H1 (cell line): ENCODE data around the gene TCP11. TPM values are rescaled to one million over a fixed set of nuclear protein-coding genes. Genes with fewer than 3 reads are reported as not detected.

ENCODE experiments used
- CTCF ChIA-PET: fragments of 300-600 bp; sonication (Branson Sonifier 250); formaldehyde crosslinking; loops from one replicate; lab custom pipeline; 2021; ENCODE audit not compliant: partially characterized antibody; lab: Charles Lee
- POLR2A ChIA-PET: fragments of 300-600 bp; sonication (Branson Sonifier 250); formaldehyde crosslinking; loops from one replicate; lab custom pipeline; 2021; ENCODE audit warnings: inconsistent platforms; ENCODE audit not compliant: partially characterized antibody; lab: Charles Lee
- DNase-seq, 2 experiments: peaks; one replicate each; pipeline versions ENCODE4 v3.0.0 to v3.0.0-alpha.2; 2010 to 2022; ENCODE audit warnings: low spot score in 2 of 2, low read depth in 1 of 2, mixed read lengths in 1 of 2
- FAIRE-seq: peaks from 2 replicates; lab custom pipeline; 2011; peaks lifted over from hg19 to GRCh38; lab: Jason Lieb, UNC
- H2AFZ ChIP-seq: 2 replicates; pipeline ENCODE4 v1.8.1; 2012; ENCODE audit warnings: low read length, inconsistent platforms
- H2AK5ac ChIP-seq: 2 replicates; pipeline ENCODE4 v1.6.1; 2013; ENCODE audit warnings: low read depth, low read length
- H2BK120ac ChIP-seq: replicated peaks from 2 replicates; pipeline ENCODE3; 2013; ENCODE audit warnings: low read depth, low read length, inconsistent platforms
- H2BK12ac ChIP-seq: 2 replicates; pipeline ENCODE4 v1.6.1; 2013; ENCODE audit warnings: low read depth, low read length
- H2BK15ac ChIP-seq: 2 replicates; pipeline ENCODE4 v1.6.1; 2013; ENCODE audit warnings: low read length
- H2BK20ac ChIP-seq: 2 replicates; pipeline ENCODE4 v1.6.1; 2013; ENCODE audit warnings: low read length
- H2BK5ac ChIP-seq: 2 replicates; pipeline ENCODE4 v1.6.1; 2013; ENCODE audit warnings: low read depth, low read length
- H3K14ac ChIP-seq: 2 replicates; pipeline ENCODE4 v1.6.1; 2013; ENCODE audit warnings: inconsistent platforms; ENCODE audit not compliant: insufficient read length
- H3K18ac ChIP-seq: 2 replicates; pipeline ENCODE4 v1.6.1; 2013; ENCODE audit warnings: low read length; ENCODE audit errors: extremely low read depth
- H3K23ac ChIP-seq: 2 replicates; pipeline ENCODE4 v1.6.1; 2013; ENCODE audit warnings: inconsistent platforms; ENCODE audit not compliant: insufficient read length
- H3K23me2 ChIP-seq: 2 replicates; pipeline ENCODE4 v1.6.1; 2013; ENCODE audit warnings: low read depth, low read length
- H3K27ac ChIP-seq: 2 replicates; pipeline ENCODE4 v1.6.1; 2011; ENCODE audit warnings: low read depth, low read length, inconsistent platforms
- H3K27me3 ChIP-seq, 4 experiments: replicated peaks in 1 of 4; 1 replicate in 1 of 4; 2 replicates in 3 of 4; pipeline versions ENCODE4 v1.6.1 to v1.8.1; 2011 to 2013; ENCODE audit warnings: low read length in 3 of 4, mild to moderate bottlenecking in 3 of 4, inconsistent platforms in 2 of 4, mixed read lengths in 2 of 4, moderate library complexity in 1 of 4; ENCODE audit not compliant: control insufficient read depth in 3 of 4, insufficient read depth in 3 of 4; ENCODE audit errors: extremely low read depth in 1 of 4
- H3K36me3 ChIP-seq, 4 experiments: 2 replicates each; pipeline versions ENCODE4 v1.6.1 to v1.8.1; 2011 to 2013; ENCODE audit warnings: mild to moderate bottlenecking in 4 of 4, low read length in 3 of 4, moderate library complexity in 2 of 4, control low read depth in 1 of 4, inconsistent platforms in 1 of 4; ENCODE audit not compliant: insufficient read depth in 4 of 4, control insufficient read depth in 2 of 4
- H3K4ac ChIP-seq: replicated peaks from 2 replicates; pipeline ENCODE3; 2013; ENCODE audit warnings: low read length, low read depth, mixed read lengths, inconsistent platforms; ENCODE audit not compliant: insufficient read length
- H3K4me1 ChIP-seq, 4 experiments: replicated peaks in 1 of 4; 1 replicate in 1 of 4; 2 replicates in 3 of 4; pipeline versions ENCODE4 v1.6.1 to v1.8.1; 2011 to 2013; ENCODE audit warnings: low read length in 3 of 4, inconsistent platforms in 2 of 4, mixed read lengths in 1 of 4; ENCODE audit not compliant: insufficient read depth in 4 of 4, control insufficient read depth in 3 of 4
- H3K4me2 ChIP-seq, 2 experiments: 2 replicates each; pipeline versions ENCODE4 v1.6.1 to v1.8.1; 2011 to 2013; ENCODE audit warnings: low read depth in 2 of 2, low read length in 2 of 2, control low read depth in 1 of 2, inconsistent platforms in 1 of 2, mild to moderate bottlenecking in 1 of 2; ENCODE audit not compliant: insufficient read depth in 1 of 2
- H3K4me3 ChIP-seq, 4 experiments: fragments of 200-600, 300-600 bp in 1 of 4; sonication (generic), shearing (Covaris generic), sonication (Bioruptor Twin) in 1 of 4; 2 replicates each; pipeline versions ENCODE4 v1.5.1 to v1.8.1; 2011 to 2016; ENCODE audit warnings: low read length in 4 of 4, low read depth in 3 of 4, control low read depth in 2 of 4, inconsistent platforms in 2 of 4, mild to moderate bottlenecking in 2 of 4, mixed read lengths in 1 of 4, moderate library complexity in 1 of 4; ENCODE audit not compliant: insufficient read depth in 2 of 4; ENCODE audit errors: extremely low read depth in 1 of 4
- H3K56ac ChIP-seq: replicated peaks from 2 replicates; pipeline ENCODE3; 2013; ENCODE audit warnings: low read depth, mild to moderate bottlenecking, mixed read lengths, low read length, inconsistent platforms; ENCODE audit not compliant: insufficient read length
- H3K79me1 ChIP-seq: 2 replicates; pipeline ENCODE4 v1.6.1; 2013; ENCODE audit warnings: low read depth, low read length, control low read depth
- H3K79me2 ChIP-seq, 2 experiments: 2 replicates each; pipeline versions ENCODE4 v1.6.1 to v1.8.1; 2012 to 2013; ENCODE audit warnings: low read length in 2 of 2, mild to moderate bottlenecking in 2 of 2, inconsistent platforms in 1 of 2; ENCODE audit not compliant: insufficient read depth in 2 of 2, control insufficient read depth in 1 of 2
- H3K9ac ChIP-seq, 4 experiments: replicated peaks in 1 of 4; 1 replicate in 1 of 4; 2 replicates in 3 of 4; pipeline versions ENCODE4 v1.6.1 to v1.8.1; 2011 to 2013; ENCODE audit warnings: low read depth in 3 of 4, low read length in 3 of 4, control low read depth in 2 of 4, mild to moderate bottlenecking in 2 of 4, moderate library complexity in 2 of 4, inconsistent platforms in 1 of 4; ENCODE audit errors: extremely low read depth in 1 of 4
- H3K9me3 ChIP-seq, 2 experiments: 2 replicates each; pipeline versions ENCODE4 v1.6.1 to v1.8.1; 2012 to 2013; ENCODE audit warnings: mild to moderate bottlenecking in 2 of 2, moderate library complexity in 2 of 2, control low read depth in 1 of 2, inconsistent platforms in 1 of 2, low read depth in 1 of 2, low read length in 1 of 2, mixed read lengths in 1 of 2; ENCODE audit not compliant: insufficient read depth in 2 of 2
- H4K20me1 ChIP-seq, 2 experiments: replicated peaks in 1 of 2; 2 replicates each; pipeline versions ENCODE3 to v1.8.1; 2011 to 2013; ENCODE audit warnings: inconsistent platforms in 2 of 2, low read length in 2 of 2, mild to moderate bottlenecking in 1 of 2; ENCODE audit not compliant: insufficient read depth in 2 of 2, control insufficient read depth in 1 of 2
- H4K5ac ChIP-seq: 2 replicates; pipeline ENCODE4 v1.6.1; 2013; ENCODE audit warnings: low read length, low read depth, mixed read lengths, inconsistent platforms; ENCODE audit not compliant: insufficient read length
- H4K8ac ChIP-seq: 2 replicates; pipeline ENCODE4 v1.8.0; 2013; ENCODE audit warnings: mild to moderate bottlenecking, moderate library complexity, low read length, inconsistent platforms; ENCODE audit not compliant: insufficient read depth; ENCODE audit errors: extremely low read depth
- H4K91ac ChIP-seq: replicated peaks from 2 replicates; pipeline ENCODE3; 2013; ENCODE audit warnings: low read length, mixed read lengths, inconsistent platforms; ENCODE audit not compliant: insufficient read length
- BRCA1 ChIP-seq: IDR thresholded peaks from 2 replicates; pipeline ENCODE4 v1.6.1; 2012; ENCODE audit warnings: low read depth, low read length, improper control_type of control experiment
- CBX8 ChIP-seq: fragments of 300-800, 300-1000 bp; sonication (generic); IDR thresholded peaks from 2 replicates; pipeline ENCODE4 v1.7.1; 2016; ENCODE audit warnings: low read depth, low read length, borderline replicate concordance
- CHD2 ChIP-seq: IDR thresholded peaks from 2 replicates; pipeline ENCODE4 v1.6.1; 2012; ENCODE audit warnings: low read length, improper control_type of control experiment
- EGR1 ChIP-seq: IDR thresholded peaks from 2 replicates; pipeline ENCODE4 v1.6.1; 2011; ENCODE audit warnings: low read depth, low read length, borderline replicate concordance
- EP300 ChIP-seq, 2 experiments: IDR thresholded peaks; 1 replicate in 1 of 2; 2 replicates in 1 of 2; pipeline ENCODE4 v1.6.1; 2011 to 2012; ENCODE audit warnings: low read depth in 2 of 2, low read length in 2 of 2, mild to moderate bottlenecking in 2 of 2, borderline replicate concordance in 1 of 2, inconsistent platforms in 1 of 2, moderate library complexity in 1 of 2
- EZH2 ChIP-seq: fragments of 200-600 bp; sonication (generic); IDR thresholded peaks from 2 replicates; pipeline ENCODE4 v1.7.1; 2012; ENCODE audit warnings: low read depth, mild to moderate bottlenecking, moderate library complexity, low read length, inconsistent platforms; ENCODE audit not compliant: severe bottlenecking
- GTF2F1 ChIP-seq: IDR thresholded peaks from 2 replicates; pipeline ENCODE4 v1.6.1; 2012; ENCODE audit warnings: low read depth, low read length, improper control_type of control experiment, borderline replicate concordance
- SIX5 ChIP-seq: IDR thresholded peaks from 2 replicates; pipeline ENCODE4 v1.6.1; 2011; ENCODE audit warnings: mild to moderate bottlenecking, low read depth, low read length
- SUZ12 ChIP-seq: fragments of 200-600 bp; sonication (generic); IDR thresholded peaks from 2 replicates; pipeline ENCODE4 v1.6.1; 2012; ENCODE audit warnings: mild to moderate bottlenecking, inconsistent platforms, low read length, moderate library complexity, mixed read lengths
- TCF12 ChIP-seq: IDR thresholded peaks from 2 replicates; pipeline ENCODE4 v1.6.1; 2011; ENCODE audit warnings: low read depth, mild to moderate bottlenecking, low read length
- ZNF274 ChIP-seq: IDR thresholded peaks from 2 replicates; pipeline ENCODE4 v1.7.0; 2012; ENCODE audit warnings: low read length, borderline replicate concordance; ENCODE audit errors: extremely low read depth
- WGBS, 2 experiments: shearing (Covaris generic) in 1 of 2; methylation state at CpG; one replicate each; pipeline versions ENCODE4 v1.1.6 to v1.1.7; 2013 to 2015; ENCODE audit warnings: low lambda C conversion rate in 2 of 2, mixed read lengths in 2 of 2, inconsistent platforms in 1 of 2, low coverage in 1 of 2, missing lambda C conversion rate in 1 of 2; ENCODE audit not compliant: insufficient replicate concordance in 2 of 2, insufficient coverage in 1 of 2, insufficient read length in 1 of 2; ENCODE audit errors: extremely low coverage in 1 of 2, missing lambda C conversion rate in 1 of 2; 5-methylcytosine and 5-hydroxymethylcytosine counted together
- polyA plus RNA-seq, 7 experiments: library from polyadenylated mRNA; depleted of rRNA in 3 of 7; stranded (reverse) in 5 of 7; unstranded in 2 of 7; fragments of >200 nt in 5 of 7; fragments of 200-250 nt in 2 of 7; gene quantifications; 1 replicate in 5 of 7; 2 replicates in 1 of 7; 4 replicates in 1 of 7; pipeline versions ENCODE4 v1.2.1 to v1.2.3, GENCODE V29; 2011 to 2013; ENCODE audit warnings: missing spikeins in 2 of 7, mixed read lengths in 2 of 7
- total RNA-seq: library from RNA; stranded (reverse); fragmentation: NEBNext Ultra II Directional; extraction: Animal tissue kit (Norgen Biotek cat#: 25700); gene quantifications from 2 replicates; pipeline ENCODE4 v1.2.1, GENCODE V29; 2021
- TF ChIP-seq, protein P1 (sequence below): IDR thresholded peaks from 2 replicates; pipeline ENCODE4 v1.6.1; 2011; ENCODE audit warnings: low read depth, mild to moderate bottlenecking, low read length; ENCODE audit not compliant: insufficient read depth

Gene TCP11
- total and polyA plus RNA-seq, 2 of the 8 experiments (the other 6 are each of a cell fraction or from before 2014, with no cell fraction given) = 0.11 TPM; not detected in 1

DNA sequence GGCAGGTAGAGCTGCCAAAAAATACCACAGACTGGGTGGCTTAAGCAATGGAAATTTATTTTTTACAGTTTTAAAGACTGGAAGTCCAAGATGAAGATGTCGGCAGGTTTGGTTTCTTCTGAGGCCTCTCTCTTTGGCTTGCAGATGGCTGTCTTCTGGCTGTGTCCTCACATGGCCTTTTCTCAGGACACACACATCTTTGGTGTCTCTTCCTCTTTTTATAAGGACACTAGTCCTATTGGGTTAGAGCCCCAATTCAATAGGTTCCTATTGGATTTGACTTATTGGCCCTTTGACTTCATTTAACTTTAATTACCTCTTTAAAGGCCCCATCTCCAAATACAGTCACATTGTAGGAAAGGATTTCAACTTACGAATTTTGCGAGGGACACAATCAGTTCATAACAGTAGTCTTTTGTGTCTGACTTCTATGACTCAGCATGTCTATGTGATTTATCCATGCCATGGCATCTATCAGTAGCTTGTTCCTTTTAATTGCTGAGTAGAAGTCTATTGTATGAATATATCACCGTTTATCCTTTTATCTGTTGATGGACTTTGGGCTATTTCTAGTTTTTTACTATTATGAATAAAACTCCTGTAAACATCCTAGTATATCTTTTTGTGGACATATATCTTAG, 11.0 kb upstream of the TCP11 start:
- ChIA-PET CTCF (interaction anchor here (7.3 kb wide), 1 partner anchor 52 kb away, joined by 114 read pairs; no protein-coding TSS in a partner anchor), POLR2A (no interaction called here)
- H3K79me2 ChIP-seq = no peaks in the 10 kb centered on the region
- H4K91ac ChIP-seq = no peak overlapping the region
- peaks cover 0 to 14% (median 7%) of the 10 kb centered on the region in 4 experiments; a peak in 4 of 7 replicates for H3K27me3 ChIP-seq
- H3K23me2 ChIP-seq = no peaks in the 10 kb centered on the region; the same call in 1 of the 2 replicates
- H3K4me2 ChIP-seq = no peak overlapping the region
- H3K4me3 ChIP-seq = no peak overlapping the region
- H3K79me1 ChIP-seq = no peaks in the 10 kb centered on the region
- H2BK15ac ChIP-seq = no peak overlapping the region
- 67% methylated on average over 4 of the region's 4 CpGs; no CpG with 5 or more reads in 1 of the 2 experiments for WGBS, 2 experiments
- H3K9ac ChIP-seq = no peak overlapping the region
- H3K23ac ChIP-seq = no peak overlapping the region
- H2BK12ac ChIP-seq = no peak overlapping the region
- no peak overlapping the region for H3K56ac ChIP-seq
- no peaks in the 10 kb centered on the region for H4K20me1 ChIP-seq
- H3K36me3 ChIP-seq = no peaks in the 10 kb centered on the region
- no peak overlapping the region for H2BK120ac ChIP-seq
- no peak overlapping the region for H3K14ac ChIP-seq
- H2AFZ ChIP-seq = no peak overlapping the region
- H3K4ac ChIP-seq = no peak overlapping the region
- DNase-seq (no peak), FAIRE-seq (no peak)
- H2BK5ac ChIP-seq = no peak overlapping the region
- H2BK20ac ChIP-seq = no peak overlapping the region
- peaks cover 0 to 9% (median 4%) of the 10 kb centered on the region in 4 experiments; a peak in 4 of 7 replicates for H3K4me1 ChIP-seq
- H3K27ac ChIP-seq = no peak overlapping the region
- H3K9me3 ChIP-seq = no peaks in the 10 kb centered on the region
- H4K5ac ChIP-seq = no peak overlapping the region
- no peak overlapping the region for H4K8ac ChIP-seq
- no peak overlapping the region for H3K18ac ChIP-seq
- H2AK5ac ChIP-seq = no peak overlapping the region
- TF ChIP-seq BRCA1 = no peak
- TF ChIP-seq ZNF274 = no peak
- no peak for TF ChIP-seq CBX8
- TF ChIP-seq EZH2 = no peak
- no peak for TF ChIP-seq SIX5
- TF ChIP-seq EP300 (IDR thresholded peaks at IDR 0.05; ENCODE audit: borderline replicate concordance in 1 of 2, low read depth in 2 of 2, low read length in 2 of 2) = no peak
- TF ChIP-seq EGR1 = no peak
- TF ChIP-seq SUZ12 = no peak
- no peak for TF ChIP-seq GTF2F1
- TF ChIP-seq TCF12 = no peak
- no peak for TF ChIP-seq CHD2
- TF ChIP-seq, protein P1, sequence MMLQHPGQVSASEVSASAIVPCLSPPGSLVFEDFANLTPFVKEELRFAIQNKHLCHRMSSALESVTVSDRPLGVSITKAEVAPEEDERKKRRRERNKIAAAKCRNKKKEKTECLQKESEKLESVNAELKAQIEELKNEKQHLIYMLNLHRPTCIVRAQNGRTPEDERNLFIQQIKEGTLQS = no peak
